ENCODE measurements around the gene ZDHHC7.
A peak's percentile ranks its signal among the peaks of the same experiment; 100 is the strongest.

The ZDHHC7 gene

DNA sequence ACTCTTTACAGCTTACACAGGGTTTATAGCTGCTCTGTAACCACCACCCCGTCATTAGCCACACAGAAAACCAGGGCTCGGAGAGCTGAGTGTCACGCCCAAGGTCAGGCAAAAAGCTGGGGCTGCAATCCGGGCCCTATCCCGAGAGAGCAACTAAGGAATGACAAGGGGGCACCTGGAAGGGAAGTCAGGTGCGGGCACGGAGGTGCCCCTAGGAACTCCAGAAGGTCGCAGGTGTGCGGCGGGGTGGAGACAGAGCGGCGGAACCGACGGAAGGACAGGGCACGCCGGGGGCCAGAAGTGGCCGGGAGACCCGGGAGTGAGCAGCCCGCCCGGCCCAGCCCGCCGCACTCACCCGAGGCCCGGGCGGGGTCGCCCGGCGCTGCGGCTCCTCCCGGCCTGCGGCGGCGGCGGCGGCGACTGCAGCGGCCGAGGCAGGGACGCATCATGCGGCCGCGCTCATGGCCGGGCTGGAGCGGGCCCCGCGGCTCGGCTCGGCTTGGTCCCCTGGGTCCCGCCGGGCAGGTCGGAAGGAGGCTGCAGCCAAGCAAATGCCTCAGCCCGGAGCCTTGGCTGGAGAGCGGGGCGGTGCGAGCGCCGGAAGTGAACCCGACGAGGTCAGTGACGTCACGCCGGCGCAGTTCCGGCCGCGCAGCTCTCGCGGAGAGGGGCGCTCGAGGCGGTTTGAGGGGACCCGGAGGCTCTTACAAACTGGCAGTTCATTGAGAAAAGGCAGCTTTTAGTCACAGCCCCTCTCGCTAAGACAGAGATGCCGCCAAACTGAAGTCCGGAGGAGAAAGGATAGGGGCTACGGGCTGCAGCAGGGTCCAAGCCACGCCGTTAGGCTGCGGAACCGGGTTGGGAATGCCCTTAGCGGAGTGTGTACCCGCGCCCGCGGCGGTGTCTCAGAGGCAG, at the start of gene ZDHHC7:
Gene ZDHHC7 (minus strand): TSS at position 605 of the 915 bp plus-strand sequence. CDS start 20,917 bp downstream, outside the sequence.
- ChIA-PET POLR2A (interaction anchor here (0.6 to 2.9 kb wide), 4 partner anchors 16 to 306 kb away, joined by 3 to 25 read pairs (median 4); partner anchors contain the start of gene KIAA0513), CTCF (interaction anchor here (0.5 to 1.7 kb wide), 2 partner anchors 16 to 359 kb away, joined by 3 to 4 read pairs; no protein-coding TSS in a partner anchor)
- peaks cover 0 to 3% of the 10 kb centered on the region in 2 experiments; a peak in 2 of 3 replicates for H3K36me3 ChIP-seq (ENCODE audit: control insufficient read depth in 2 of 2, insufficient read depth in 1 of 2, low read length in 2 of 2)
- peak within 1 kb of the TSS; percentile 79 for H3K4me3 ChIP-seq (ENCODE audit: low read depth, low read length)
- 0 out of 2 replicates have a peak, but pooled peaks cover 5% of the 10 kb centered on the region for H3K4me1 ChIP-seq (ENCODE audit: control insufficient read depth, insufficient read depth, low read length)
- H3K9me3 ChIP-seq (ENCODE audit: control insufficient read depth, insufficient read depth, low read depth, low read length), result no peaks in the 10 kb centered on the region
- peak within 1 kb of the TSS; percentile 92 for H3K27ac ChIP-seq (ENCODE audit: extremely low read depth, low read depth, low read length)
- TF ChIP-seq ZNF692 (tag by site-specific recombination; IDR thresholded peaks at IDR 0.05) (peak; percentile 50; the same call in 1 of the 2 replicates), ZBTB10 (tag by site-specific recombination; IDR thresholded peaks at IDR 0.05) (peak; percentile 82), ZNF654 (tag by site-specific recombination; IDR thresholded peaks at IDR 0.05; ENCODE audit: low read depth) (no peak), ZNF175 (tag by site-specific recombination; IDR thresholded peaks at IDR 0.05) (no peak), ZNF518A (tag by site-specific recombination; conservative IDR thresholded peaks at IDR 0.05; ENCODE audit: low read depth) (peak; percentile 87), ZNF843 (tag by site-specific recombination; IDR thresholded peaks at IDR 0.05) (peak; percentile 30; the same call in 1 of the 2 replicates), ZEB2 (tag by site-specific recombination; IDR thresholded peaks at IDR 0.05) (peak; percentile 32; the same call in 1 of the 2 replicates), ZXDB (tag by site-specific recombination; IDR thresholded peaks at IDR 0.05) (peak; percentile 83), ZSCAN18 (tag by site-specific recombination; IDR thresholded peaks at IDR 0.05) (0 out of 2 replicates have a peak, but pooled peaks have one; percentile 14), ZIC2 (tag by site-specific recombination; IDR thresholded peaks at IDR 0.05) (no peak), ZNF341 (tag by site-specific recombination; IDR thresholded peaks at IDR 0.05; ENCODE audit: low read depth) (peak; percentile 38), ZNF677 (tag by site-specific recombination; IDR thresholded peaks at IDR 0.05) (peak; percentile 31; the same call in 1 of the 2 replicates), OSR2 (tag by site-specific recombination; IDR thresholded peaks at IDR 0.05) (no peak), ZNF391 (tag by site-specific recombination; IDR thresholded peaks at IDR 0.05; ENCODE audit: borderline replicate concordance, low read depth) (0 out of 2 replicates have a peak, but pooled peaks have one; percentile 17), ZNF416 (tag by site-specific recombination; IDR thresholded peaks at IDR 0.05) (no peak), TRIM28 (IDR thresholded peaks at IDR 0.05; ENCODE audit: borderline replicate concordance, low read length) (no peak), ZNF558 (tag by site-specific recombination; IDR thresholded peaks at IDR 0.05) (no peak)
- TF ChIP-seq, protein P1, sequence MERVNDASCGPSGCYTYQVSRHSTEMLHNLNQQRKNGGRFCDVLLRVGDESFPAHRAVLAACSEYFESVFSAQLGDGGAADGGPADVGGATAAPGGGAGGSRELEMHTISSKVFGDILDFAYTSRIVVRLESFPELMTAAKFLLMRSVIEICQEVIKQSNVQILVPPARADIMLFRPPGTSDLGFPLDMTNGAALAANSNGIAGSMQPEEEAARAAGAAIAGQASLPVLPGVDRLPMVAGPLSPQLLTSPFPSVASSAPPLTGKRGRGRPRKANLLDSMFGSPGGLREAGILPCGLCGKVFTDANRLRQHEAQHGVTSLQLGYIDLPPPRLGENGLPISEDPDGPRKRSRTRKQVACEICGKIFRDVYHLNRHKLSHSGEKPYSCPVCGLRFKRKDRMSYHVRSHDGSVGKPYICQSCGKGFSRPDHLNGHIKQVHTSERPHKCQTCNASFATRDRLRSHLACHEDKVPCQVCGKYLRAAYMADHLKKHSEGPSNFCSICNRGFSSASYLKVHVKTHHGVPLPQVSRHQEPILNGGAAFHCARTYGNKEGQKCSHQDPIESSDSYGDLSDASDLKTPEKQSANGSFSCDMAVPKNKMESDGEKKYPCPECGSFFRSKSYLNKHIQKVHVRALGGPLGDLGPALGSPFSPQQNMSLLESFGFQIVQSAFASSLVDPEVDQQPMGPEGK (tag by site-specific recombination; IDR thresholded peaks at IDR 0.05), result 0 out of 2 replicates have a peak, but pooled peaks have one; percentile 26
- TF ChIP-seq, protein P2, sequence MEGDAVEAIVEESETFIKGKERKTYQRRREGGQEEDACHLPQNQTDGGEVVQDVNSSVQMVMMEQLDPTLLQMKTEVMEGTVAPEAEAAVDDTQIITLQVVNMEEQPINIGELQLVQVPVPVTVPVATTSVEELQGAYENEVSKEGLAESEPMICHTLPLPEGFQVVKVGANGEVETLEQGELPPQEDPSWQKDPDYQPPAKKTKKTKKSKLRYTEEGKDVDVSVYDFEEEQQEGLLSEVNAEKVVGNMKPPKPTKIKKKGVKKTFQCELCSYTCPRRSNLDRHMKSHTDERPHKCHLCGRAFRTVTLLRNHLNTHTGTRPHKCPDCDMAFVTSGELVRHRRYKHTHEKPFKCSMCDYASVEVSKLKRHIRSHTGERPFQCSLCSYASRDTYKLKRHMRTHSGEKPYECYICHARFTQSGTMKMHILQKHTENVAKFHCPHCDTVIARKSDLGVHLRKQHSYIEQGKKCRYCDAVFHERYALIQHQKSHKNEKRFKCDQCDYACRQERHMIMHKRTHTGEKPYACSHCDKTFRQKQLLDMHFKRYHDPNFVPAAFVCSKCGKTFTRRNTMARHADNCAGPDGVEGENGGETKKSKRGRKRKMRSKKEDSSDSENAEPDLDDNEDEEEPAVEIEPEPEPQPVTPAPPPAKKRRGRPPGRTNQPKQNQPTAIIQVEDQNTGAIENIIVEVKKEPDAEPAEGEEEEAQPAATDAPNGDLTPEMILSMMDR (tag by site-specific recombination; IDR thresholded peaks at IDR 0.05), result peak; percentile 47; the same call in 1 of the 2 replicates

All from HEK293 (cell line).